ENCODE data around the gene NUDT16L1.

Gene NUDT16L1

DNA sequence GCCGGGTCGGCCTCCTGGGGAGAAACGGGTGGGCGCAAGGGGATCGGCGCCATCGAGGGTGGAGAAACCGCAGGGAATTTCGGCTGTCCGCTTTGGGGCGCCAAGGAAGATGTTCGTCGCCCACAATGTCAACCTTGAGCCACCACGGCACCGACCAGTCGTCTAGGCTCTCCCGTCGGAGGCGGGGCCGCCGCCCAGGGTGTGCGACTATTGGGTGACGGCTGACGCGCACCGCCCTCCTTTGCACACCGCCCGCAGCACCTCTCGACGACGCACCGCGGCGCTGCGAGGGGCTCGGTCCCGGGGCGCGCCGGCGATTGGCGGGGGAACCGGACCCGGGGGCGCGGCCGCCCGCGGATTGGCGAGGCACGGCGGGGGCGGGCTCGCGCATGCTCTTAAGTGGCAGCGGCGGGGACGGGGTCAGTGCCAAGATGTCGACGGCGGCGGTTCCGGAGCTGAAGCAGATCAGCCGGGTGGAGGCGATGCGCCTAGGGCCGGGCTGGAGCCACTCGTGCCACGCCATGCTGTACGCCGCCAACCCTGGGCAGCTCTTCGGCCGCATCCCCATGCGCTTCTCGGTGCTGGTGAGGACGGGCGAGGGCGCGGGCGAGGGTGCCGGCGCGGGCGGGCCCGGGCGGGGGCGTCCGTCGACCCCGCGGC lies at the start of gene NUDT16L1:
Gene NUDT16L1, plus strand, starts transcription at position 267 of the 660 bp plus-strand sequence. Its CDS starts 165 bp downstream, at position 432.
- TF ChIP-seq TEAD4 (IDR thresholded peaks at IDR 0.05) (no peak; the same call in 1 of the 2 replicates), TCF12 (IDR thresholded peaks at IDR 0.05; ENCODE audit: low read depth) (no peak), EGR1 (IDR thresholded peaks at IDR 0.05) (peak; percentile 38; the same call in 1 of the 2 replicates), FOXM1 (IDR thresholded peaks at IDR 0.05; ENCODE audit: borderline replicate concordance, low read depth) (no peak), CEBPB (IDR thresholded peaks at IDR 0.05) (no peak), TAF1 (IDR thresholded peaks at IDR 0.05; ENCODE audit: low read depth) (peak; percentile 70; the same call in 1 of the 2 replicates), REST (IDR thresholded peaks at IDR 0.05; ENCODE audit: low read depth) (no peak), CREB1 (IDR thresholded peaks at IDR 0.05; ENCODE audit: low read depth) (no peak), RAD21 (IDR thresholded peaks at IDR 0.05; ENCODE audit: low read depth) (no peak), YY1 (IDR thresholded peaks at IDR 0.05; ENCODE audit: low read depth) (peak; percentile 84), NFIC (IDR thresholded peaks at IDR 0.05) (peak; percentile 47; the same call in 1 of the 2 replicates), ZBTB7A (IDR thresholded peaks at IDR 0.05; ENCODE audit: low read depth) (no peak), EP300 (IDR thresholded peaks at IDR 0.05; ENCODE audit: borderline replicate concordance) (no peak)
- TF ChIP-seq, protein P1, sequence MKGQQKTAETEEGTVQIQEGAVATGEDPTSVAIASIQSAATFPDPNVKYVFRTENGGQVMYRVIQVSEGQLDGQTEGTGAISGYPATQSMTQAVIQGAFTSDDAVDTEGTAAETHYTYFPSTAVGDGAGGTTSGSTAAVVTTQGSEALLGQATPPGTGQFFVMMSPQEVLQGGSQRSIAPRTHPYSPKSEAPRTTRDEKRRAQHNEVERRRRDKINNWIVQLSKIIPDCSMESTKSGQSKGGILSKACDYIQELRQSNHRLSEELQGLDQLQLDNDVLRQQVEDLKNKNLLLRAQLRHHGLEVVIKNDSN (IDR thresholded peaks at IDR 0.05): no peak
- TF ChIP-seq, protein P2, sequence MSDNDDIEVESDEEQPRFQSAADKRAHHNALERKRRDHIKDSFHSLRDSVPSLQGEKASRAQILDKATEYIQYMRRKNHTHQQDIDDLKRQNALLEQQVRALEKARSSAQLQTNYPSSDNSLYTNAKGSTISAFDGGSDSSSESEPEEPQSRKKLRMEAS (IDR thresholded peaks at IDR 0.05): peak; percentile 55

DNA sequence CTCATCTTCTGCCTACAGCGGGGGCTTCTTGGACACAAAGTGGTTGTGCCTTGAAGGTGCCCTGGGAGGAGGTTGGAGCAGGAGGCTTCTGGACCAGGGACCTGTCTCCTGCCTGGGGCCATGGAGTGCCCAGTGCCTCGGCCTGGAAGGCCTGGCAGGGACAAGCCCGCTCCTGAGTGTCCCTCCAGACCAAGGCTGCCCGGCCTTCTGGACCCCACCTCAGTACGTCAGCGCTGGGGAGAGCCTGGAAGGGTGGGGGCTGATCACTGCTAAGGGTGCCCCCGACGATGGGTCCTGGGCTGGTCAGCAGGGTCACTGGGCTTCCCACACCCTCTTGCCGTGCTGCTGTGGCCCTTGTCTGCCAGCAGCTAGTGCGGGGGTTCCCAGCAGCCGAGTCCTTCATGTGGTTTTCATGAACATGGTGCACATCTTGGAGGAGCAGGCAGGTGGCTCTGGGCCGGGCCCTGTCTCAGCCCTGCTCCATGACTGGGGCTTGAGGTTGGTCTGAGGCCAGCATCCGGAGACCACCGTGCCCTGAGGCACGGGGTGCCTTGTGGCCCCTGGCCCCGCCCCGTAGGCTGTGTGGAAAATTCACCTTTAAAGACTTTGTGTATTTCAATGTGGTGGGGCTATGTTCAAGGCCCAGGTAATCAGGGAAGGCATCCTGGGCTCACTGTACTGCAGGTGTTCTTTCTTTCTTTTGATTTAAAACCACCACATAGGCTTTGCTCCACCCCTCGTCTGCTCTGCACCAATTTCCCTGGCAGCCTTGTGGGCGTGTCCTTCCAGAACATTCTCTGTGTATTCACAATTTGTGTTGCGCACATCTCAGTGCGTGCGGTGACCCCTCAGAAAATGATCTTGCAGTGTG lies 46.4 kb upstream of the NUDT16L1 start:
- TF ChIP-seq EP300 (IDR thresholded peaks at IDR 0.05; ENCODE audit: borderline replicate concordance) (no peak), FOXM1 (IDR thresholded peaks at IDR 0.05; ENCODE audit: borderline replicate concordance, low read depth) (no peak), EGR1 (IDR thresholded peaks at IDR 0.05) (no peak), TAF1 (IDR thresholded peaks at IDR 0.05; ENCODE audit: low read depth) (no peak), CREB1 (IDR thresholded peaks at IDR 0.05; ENCODE audit: low read depth) (no peak), TCF12 (IDR thresholded peaks at IDR 0.05; ENCODE audit: low read depth) (no peak), REST (IDR thresholded peaks at IDR 0.05; ENCODE audit: low read depth) (no peak)
- TF ChIP-seq, protein P2 (IDR thresholded peaks at IDR 0.05): no peak
- TF ChIP-seq, protein P1 (IDR thresholded peaks at IDR 0.05): no peak

DNA sequence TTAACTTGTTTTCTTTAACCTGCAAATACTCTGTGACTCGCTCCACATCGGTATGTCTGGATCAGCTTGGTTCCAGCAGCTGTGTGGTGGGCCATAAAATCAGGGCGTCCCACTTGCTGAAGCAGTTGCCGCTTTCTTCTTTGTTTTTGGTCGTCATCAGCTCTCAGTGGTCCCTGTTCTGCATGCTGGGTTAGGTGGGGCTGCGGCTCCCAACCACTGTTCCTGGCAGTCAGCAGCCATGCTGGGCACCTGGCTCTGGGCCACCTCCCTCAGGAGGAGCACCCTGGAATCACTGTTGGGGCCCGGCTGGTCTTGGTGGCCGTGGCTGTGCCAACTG lies 45.8 kb upstream of the NUDT16L1 start:
- TF ChIP-seq, protein P2 (IDR thresholded peaks at IDR 0.05): no peak
- TF ChIP-seq ZBTB7A (IDR thresholded peaks at IDR 0.05; ENCODE audit: low read depth) (no peak), TEAD4 (IDR thresholded peaks at IDR 0.05) (no peak), EP300 (IDR thresholded peaks at IDR 0.05; ENCODE audit: borderline replicate concordance) (no peak), RAD21 (IDR thresholded peaks at IDR 0.05; ENCODE audit: low read depth) (no peak), TCF12 (IDR thresholded peaks at IDR 0.05; ENCODE audit: low read depth) (no peak), YY1 (IDR thresholded peaks at IDR 0.05; ENCODE audit: low read depth) (no peak), EGR1 (IDR thresholded peaks at IDR 0.05) (no peak), CEBPB (IDR thresholded peaks at IDR 0.05) (no peak), FOXM1 (IDR thresholded peaks at IDR 0.05; ENCODE audit: borderline replicate concordance, low read depth) (no peak), TAF1 (IDR thresholded peaks at IDR 0.05; ENCODE audit: low read depth) (no peak), NFIC (IDR thresholded peaks at IDR 0.05) (no peak), CREB1 (IDR thresholded peaks at IDR 0.05; ENCODE audit: low read depth) (no peak), REST (IDR thresholded peaks at IDR 0.05; ENCODE audit: low read depth) (no peak)
- TF ChIP-seq, protein P1 (IDR thresholded peaks at IDR 0.05): no peak
